Calu3 (cell line): Measurements from ENCODE around the gene KIAA0930. TPM values are rescaled to one million over a fixed set of nuclear protein-coding genes. Genes with fewer than 3 reads are reported as not detected.
"Not testable (repeated sequence)": the region's sequence is repeated elsewhere in the genome, so short reads cannot be mapped to it uniquely, and the experiment has no call there.

Experiments
- BruUV-seq: library from RNA; stranded (reverse); fragments of 400-500 nt; replicated peaks from 2 replicates; lab custom pipeline; 2021; lab: Mats Ljungman, UMichigan
- CTCF ChIA-PET: fragments of 300-600 bp; sonication (Branson Sonifier 250); formaldehyde crosslinking; loops from one replicate; lab custom pipeline; 2022; ENCODE audit warnings: antibody characterized with exemption; lab: Charles Lee
- DNase-seq: peaks from one replicate; pipeline ENCODE4 v3.0.0; 2022
- H3K27ac Mint-ChIP-seq: one replicate; pipeline ENCODE4 v1.8.0; 2022; ENCODE audit warnings: mixed read lengths; ENCODE audit not compliant: unreplicated experiment
- H3K27me3 Mint-ChIP-seq: one replicate; pipeline ENCODE4 v1.8.0; 2022; ENCODE audit warnings: mixed read lengths; ENCODE audit not compliant: unreplicated experiment
- H3K36me3 Mint-ChIP-seq: one replicate; pipeline ENCODE4 v1.8.0; 2022; ENCODE audit warnings: mild to moderate bottlenecking, moderate library complexity, mixed read lengths; ENCODE audit not compliant: insufficient read depth, unreplicated experiment
- H3K4me1 Mint-ChIP-seq: one replicate; pipeline ENCODE4 v1.8.0; 2022; ENCODE audit warnings: mild to moderate bottlenecking, low read depth, mixed read lengths; ENCODE audit not compliant: unreplicated experiment
- H3K4me3 Mint-ChIP-seq: one replicate; pipeline ENCODE4 v1.8.0; 2022; ENCODE audit warnings: mild to moderate bottlenecking, low read depth, moderate library complexity, mixed read lengths; ENCODE audit not compliant: unreplicated experiment
- H3K9me3 Mint-ChIP-seq: one replicate; pipeline ENCODE4 v1.8.0; 2022; ENCODE audit warnings: low read depth, mixed read lengths; ENCODE audit not compliant: unreplicated experiment
- CTCF ChIP-seq: fragments of 200-600 bp; IDR thresholded peaks from one replicate; pipeline ENCODE4 v1.8.0; 2022; ENCODE audit warnings: antibody characterized with exemption; ENCODE audit not compliant: unreplicated experiment
- intact Hi-C: fragments of 100-400 bp; cut with micrococcal nuclease; formaldehyde crosslinking; loops from one replicate; pipeline ENCODE4 v1.10.0; 2022; ENCODE audit not compliant: unreplicated experiment
- total RNA-seq: library from RNA; stranded (reverse); gene quantifications from 2 replicates; pipeline ENCODE4 v1.2.3, GENCODE V29; 2022

The KIAA0930 gene
- total RNA-seq, 1 experiment from 2014 or later, result 56.8 TPM

- no peak overlapping the region for H3K27ac Mint-ChIP-seq
- no peak overlapping the region for H3K4me3 Mint-ChIP-seq
- no TSS peak for BruUV-seq
- H3K9me3 Mint-ChIP-seq, result no peaks in the 10 kb centered on the region
- no peak for DNase-seq
- CTCF ChIA-PET, result interaction anchor here (0.6 to 1.4 kb wide), 4 partner anchors 10 to 103 kb away, joined by 3 to 4 read pairs (median 3); no protein-coding TSS in a partner anchor
- peaks cover 10% of the 10 kb centered on the region for H3K4me1 Mint-ChIP-seq
- no peaks in the 10 kb centered on the region for H3K36me3 Mint-ChIP-seq
- no peak for TF ChIP-seq CTCF
- no peaks in the 10 kb centered on the region for H3K27me3 Mint-ChIP-seq
- intact Hi-C loops, result no loop called here
These were observed 20.9 kb upstream of the KIAA0930 start for GRCh38 chr22:45261407-45262088.

- BruUV-seq, CTCF ChIA-PET, H3K27ac Mint-ChIP-seq, H3K4me3 Mint-ChIP-seq, H3K4me1 Mint-ChIP-seq, H3K36me3 Mint-ChIP-seq, intact Hi-C loops, DNase-seq, H3K27me3 Mint-ChIP-seq, H3K9me3 Mint-ChIP-seq: not testable (repeated sequence)
These were observed 19.7 kb upstream of the KIAA0930 start for GRCh38 chr22:45260395-45260759.

- no peak for DNase-seq
- H3K4me3 Mint-ChIP-seq, result no peak overlapping the region
- no peaks in the 10 kb centered on the region for H3K9me3 Mint-ChIP-seq
- CTCF ChIA-PET, result no interaction called here
- H3K4me1 Mint-ChIP-seq, result peaks cover 10% of the 10 kb centered on the region
- BruUV-seq, result no TSS peak
- H3K36me3 Mint-ChIP-seq, result no peaks in the 10 kb centered on the region
- intact Hi-C loops, result no loop called here
- no peak for TF ChIP-seq CTCF
- H3K27ac Mint-ChIP-seq, result no peak overlapping the region
- H3K27me3 Mint-ChIP-seq, result no peaks in the 10 kb centered on the region
These were observed 19.2 kb upstream of the KIAA0930 start for GRCh38 chr22:45259754-45260394.

- H3K4me3 Mint-ChIP-seq, CTCF ChIA-PET, H3K36me3 Mint-ChIP-seq, intact Hi-C loops, BruUV-seq, H3K4me1 Mint-ChIP-seq, H3K27ac Mint-ChIP-seq, H3K9me3 Mint-ChIP-seq, DNase-seq, H3K27me3 Mint-ChIP-seq: not testable (repeated sequence)
These were observed 17.2 kb upstream of the KIAA0930 start for GRCh38 chr22:45257941-45258340.

GRCh38 chr22:45254789-45255278, 14.1 kb upstream of the KIAA0930 start:
- Mint-ChIP-seq H3K4me1 (peaks cover 1% of the 10 kb centered on the region), H3K36me3 (no peaks in the 10 kb centered on the region), H3K4me3 (no peak overlapping the region), H3K27me3 (no peaks in the 10 kb centered on the region), H3K27ac (no peak overlapping the region), H3K9me3 (no peaks in the 10 kb centered on the region)
- no peak for TF ChIP-seq CTCF
- BruUV-seq, result no TSS peak
- intact Hi-C loops, result no loop called here
- CTCF ChIA-PET, result interaction anchor here (1.0 kb wide), 1 partner anchor 9 kb away, joined by 6 read pairs; no protein-coding TSS in a partner anchor
- DNase-seq, result no peak
